H1 (cell line): ENCODE results near the gene ACADVL. TPM values are rescaled to one million over a fixed set of nuclear protein-coding genes. Genes with fewer than 3 reads are reported as not detected.

Experiments used
- ATF3 ChIP-seq: IDR thresholded peaks from 2 replicates; pipeline ENCODE4 v1.6.1; 2011; ENCODE audit warnings: low read depth, mild to moderate bottlenecking, low read length; ENCODE audit not compliant: insufficient read depth
- BRCA1 ChIP-seq: IDR thresholded peaks from 2 replicates; pipeline ENCODE4 v1.6.1; 2012; ENCODE audit warnings: low read depth, low read length, improper control_type of control experiment
- CBX5 ChIP-seq: fragments of 300-800, 300-1000 bp; sonication (generic); IDR thresholded peaks from 2 replicates; pipeline ENCODE4 v1.7.1; 2016; ENCODE audit warnings: antibody characterized with exemption, low read length, low read depth
- CHD1 ChIP-seq: IDR thresholded peaks from 2 replicates; pipeline ENCODE4 v1.6.1; 2012; ENCODE audit warnings: low read depth, low read length, improper control_type of control experiment
- CHD2 ChIP-seq: IDR thresholded peaks from 2 replicates; pipeline ENCODE4 v1.6.1; 2012; ENCODE audit warnings: low read length, improper control_type of control experiment
- CTBP2 ChIP-seq: IDR thresholded peaks from 2 replicates; pipeline ENCODE4 v1.7.0; 2011; ENCODE audit warnings: borderline replicate concordance, mild to moderate bottlenecking, moderate library complexity, mixed read lengths, low read length; ENCODE audit not compliant: insufficient read depth, insufficient read length
- CTCF ChIP-seq, 3 experiments: IDR thresholded peaks; 1 replicate in 2 of 3; 2 replicates in 1 of 3; pipeline versions ENCODE4 v1.5.1 to v1.6.1; 2011; ENCODE audit warnings: low read length in 3 of 3, mild to moderate bottlenecking in 3 of 3, inconsistent platforms in 2 of 3, low read depth in 1 of 3, moderate library complexity in 1 of 3; ENCODE audit not compliant: insufficient read depth in 1 of 3; ENCODE audit errors: control extremely low read depth in 1 of 3
- FOSL1 ChIP-seq: IDR thresholded peaks from 2 replicates; pipeline ENCODE4 v1.6.1; 2011; ENCODE audit warnings: mild to moderate bottlenecking, low read depth, low read length, moderate library complexity; ENCODE audit not compliant: insufficient read depth
- HDAC6 ChIP-seq: IDR thresholded peaks from one replicate; pipeline ENCODE4 v1.7.1; 2012; ENCODE audit warnings: low read depth, mild to moderate bottlenecking, inconsistent platforms, low read length, moderate library complexity
- KDM4A ChIP-seq: IDR thresholded peaks from one replicate; pipeline ENCODE4 v1.7.1; 2012; ENCODE audit warnings: low read depth, mild to moderate bottlenecking, moderate library complexity, low read length, inconsistent platforms; ENCODE audit not compliant: severe bottlenecking
- MAFK ChIP-seq: IDR thresholded peaks from 2 replicates; pipeline ENCODE4 v1.6.1; 2012; ENCODE audit warnings: low read depth, mild to moderate bottlenecking, improper control_type of control experiment, low read length
- POLR2A ChIP-seq, 2 experiments: IDR thresholded peaks; 1 replicate in 1 of 2; 2 replicates in 1 of 2; pipeline ENCODE4 v1.6.1; 2011; ENCODE audit warnings: low read depth in 2 of 2, low read length in 2 of 2, mild to moderate bottlenecking in 2 of 2; ENCODE audit errors: control extremely low read depth in 1 of 2
- POLR2AphosphoS5 ChIP-seq: IDR thresholded peaks from 2 replicates; pipeline ENCODE4 v1.6.1; 2011; ENCODE audit warnings: low read depth, low read length
- POU5F1 ChIP-seq: IDR thresholded peaks from 2 replicates; pipeline ENCODE4 v1.6.1; 2011; ENCODE audit warnings: low read depth, mild to moderate bottlenecking, low read length, moderate library complexity
- RFX5 ChIP-seq: IDR thresholded peaks from 2 replicates; pipeline ENCODE4 v1.6.1; 2011; ENCODE audit warnings: low read depth, low read length, improper control_type of control experiment, borderline replicate concordance
- SIN3A ChIP-seq, 2 experiments: IDR thresholded peaks in 1 of 2; conservative IDR thresholded peaks in 1 of 2; 2 replicates each; pipeline ENCODE4 v1.6.1; 2011 to 2012; ENCODE audit warnings: low read length in 2 of 2, improper control_type of control experiment in 1 of 2, low read depth in 1 of 2, mild to moderate bottlenecking in 1 of 2
- SP2 ChIP-seq: IDR thresholded peaks from 2 replicates; pipeline ENCODE4 v1.6.1; 2012; ENCODE audit warnings: mild to moderate bottlenecking, low read length, inconsistent platforms
- TAF7 ChIP-seq: optimal IDR thresholded peaks from 2 replicates; pipeline ENCODE3; 2011; ENCODE audit warnings: low read depth, mild to moderate bottlenecking, inconsistent platforms, low read length, moderate library complexity, borderline replicate concordance
- polyA plus RNA-seq, 7 experiments: library from polyadenylated mRNA; depleted of rRNA in 3 of 7; stranded (reverse) in 5 of 7; unstranded in 2 of 7; fragments of >200 nt in 5 of 7; fragments of 200-250 nt in 2 of 7; gene quantifications; 1 replicate in 5 of 7; 2 replicates in 1 of 7; 4 replicates in 1 of 7; pipeline versions ENCODE4 v1.2.1 to v1.2.3, GENCODE V29; 2011 to 2013; ENCODE audit warnings: missing spikeins in 2 of 7, mixed read lengths in 2 of 7
- total RNA-seq: library from RNA; stranded (reverse); fragmentation: NEBNext Ultra II Directional; extraction: Animal tissue kit (Norgen Biotek cat#: 25700); gene quantifications from 2 replicates; pipeline ENCODE4 v1.2.1, GENCODE V29; 2021

The ACADVL gene
- total and polyA plus RNA-seq, 2 of the 8 experiments (the other 6 are each of a cell fraction or from before 2014, with no cell fraction given) = 181 to 231 TPM

GRCh38 chr17:7262192-7262934 lies 42.6 kb downstream of the ACADVL start, which contains the start of gene CLDN7 (continued):
- TF ChIP-seq CTCF (IDR thresholded peaks at IDR 0.05; ENCODE audit: control extremely low read depth in 1 of 3, insufficient read depth in 1 of 3, low read depth in 1 of 3, low read length in 3 of 3) = peak in 2 of 3 experiments; percentile 17 to 37; a peak in 2 of 4 replicates
- TF ChIP-seq SP2 = no peak
- TF ChIP-seq RFX5 = no peak
- TF ChIP-seq CHD1 = peak; percentile 60; the same call in 1 of the 2 replicates
- TF ChIP-seq POLR2A (IDR thresholded peaks at IDR 0.05; ENCODE audit: control extremely low read depth in 1 of 2, low read depth in 2 of 2, low read length in 2 of 2) = peak; percentile 98 to 99
- no peak for TF ChIP-seq FOSL1
- peak; percentile 10 for TF ChIP-seq KDM4A
- peak; percentile 98 for TF ChIP-seq POLR2AphosphoS5
- peak; percentile 37 to 87; a peak in 3 of 4 replicates for TF ChIP-seq SIN3A (conservative IDR thresholded peaks at IDR 0.05 in 1 of 2, IDR thresholded peaks at IDR 0.05 in 1 of 2; ENCODE audit: low read depth in 1 of 2, low read length in 2 of 2)
- peak; percentile 98 for TF ChIP-seq TAF7
- no peak for TF ChIP-seq POU5F1
- no peak for TF ChIP-seq CHD2
- no peak for TF ChIP-seq HDAC6
- TF ChIP-seq MAFK = no peak
- TF ChIP-seq ATF3 = no peak
- no peak for TF ChIP-seq BRCA1
- TF ChIP-seq CTBP2 = no peak
- no peak for TF ChIP-seq CBX5
